B cell (primary cell): ENCODE results near the gene PANK2. TPM values are rescaled to one million over a fixed set of nuclear protein-coding genes. Genes with fewer than 3 reads are reported as not detected.
"Not testable (repeated sequence)": the region's sequence is repeated elsewhere in the genome, so short reads cannot be mapped to it uniquely, and the experiment has no call there.

Experiments
- ATAC-seq: fragments of 200-7000 bp; cut with Tn5 transposase; one replicate; pipeline ENCODE4 v1.10.0; 2021; ENCODE audit warnings: low read depth, mild to moderate bottlenecking, moderate number of reproducible peaks, moderate library complexity
- CTCF ChIA-PET: fragments of 350-600 bp; sonication (Branson Sonifier 250); formaldehyde crosslinking; loops from one replicate; lab custom pipeline; 2021; ENCODE audit warnings: antibody characterized with exemption, inconsistent platforms; lab: Charles Lee
- POLR2A ChIA-PET: fragments of 350-600 bp; sonication (Branson Sonifier 250); formaldehyde crosslinking; loops from one replicate; lab custom pipeline; 2021; ENCODE audit warnings: antibody characterized with exemption; lab: Charles Lee
- DNase-seq: peaks from one replicate; pipeline ENCODE4 v3.0.0; 2013
- H2AFZ ChIP-seq: 2 replicates; pipeline ENCODE4 v1.6.1; 2012; ENCODE audit warnings: mild to moderate bottlenecking, low read depth, low read length; ENCODE audit not compliant: insufficient read depth, poor library complexity, severe bottlenecking
- H3K27ac ChIP-seq, 2 donors: 1 replicate in 1 of 2; 2 replicates in 1 of 2; pipeline ENCODE4 v1.5.1; 2012 to 2013; ENCODE audit warnings: low read length in 2 of 2, mild to moderate bottlenecking in 2 of 2, moderate library complexity in 1 of 2
- H3K27me3 ChIP-seq, 4 experiments: fragments of 200-600 bp in 1 of 4; sonication (generic) in 1 of 4; replicated peaks in 1 of 4; 1 replicate in 2 of 4; 2 replicates in 2 of 4; pipeline versions ENCODE4 v1.6.1 to v1.7.0; 2013 to 2016; ENCODE audit warnings: low read length in 3 of 4, mild to moderate bottlenecking in 2 of 4, mixed read lengths in 1 of 4, moderate library complexity in 1 of 4; ENCODE audit not compliant: insufficient read depth in 4 of 4, control insufficient read depth in 3 of 4; ENCODE audit errors: control extremely low read depth in 1 of 4
- H3K36me3 ChIP-seq, 2 experiments: replicated peaks in 1 of 2; 1 replicate in 1 of 2; 2 replicates in 1 of 2; pipeline versions ENCODE4 v1.6.1 to v1.7.1; 2013; ENCODE audit warnings: low read length in 1 of 2; ENCODE audit not compliant: insufficient read depth in 2 of 2, control insufficient read depth in 1 of 2; ENCODE audit errors: control extremely low read depth in 1 of 2, extremely low read depth in 1 of 2
- H3K4me1 ChIP-seq, 2 donors: fragments of 200-600 bp in 1 of 2; sonication (generic) in 1 of 2; 1 replicate in 1 of 2; 2 replicates in 1 of 2; pipeline versions ENCODE4 v1.5.1 to v1.6.1; 2013 to 2017; ENCODE audit warnings: low read length in 2 of 2; ENCODE audit not compliant: control insufficient read depth in 2 of 2, insufficient read depth in 2 of 2
- H3K4me2 ChIP-seq: replicated peaks from 2 replicates; pipeline ENCODE3; 2012; ENCODE audit warnings: mild to moderate bottlenecking, low read depth, low read length; ENCODE audit not compliant: poor library complexity, severe bottlenecking
- H3K4me3 ChIP-seq, 5 experiments: fragments of 200-600 bp in 1 of 5; sonication (generic) in 1 of 5; 1 replicate in 3 of 5; 2 replicates in 2 of 5; pipeline versions ENCODE4 v1.5.1 to v1.7.0; 2011 to 2016; ENCODE audit warnings: low read length in 4 of 5, mild to moderate bottlenecking in 4 of 5, low read depth in 2 of 5, control low read depth in 1 of 5, moderate library complexity in 1 of 5; ENCODE audit not compliant: insufficient read depth in 1 of 5; ENCODE audit errors: control extremely low read depth in 1 of 5, extremely low read depth in 1 of 5
- H3K79me2 ChIP-seq: fragments of 200-600 bp; sonication (generic); one replicate; pipeline ENCODE4 v1.6.0; 2016; ENCODE audit warnings: low read length; ENCODE audit not compliant: control insufficient read depth, insufficient read depth
- H3K9ac ChIP-seq: fragments of 200-600 bp; sonication (generic); 2 replicates; pipeline ENCODE4 v1.6.1; 2017; ENCODE audit warnings: mild to moderate bottlenecking, low read length, moderate library complexity
- H3K9me3 ChIP-seq, 3 donors: one replicate each; pipeline versions ENCODE4 v1.6.1 to v1.7.1; 2013; ENCODE audit warnings: low read length in 2 of 3; ENCODE audit not compliant: control insufficient read depth in 2 of 3, insufficient read depth in 1 of 3; ENCODE audit errors: control extremely low read depth in 1 of 3
- H4K20me1 ChIP-seq: 2 replicates; pipeline ENCODE4 v1.6.0; 2012; ENCODE audit warnings: mild to moderate bottlenecking, low read length; ENCODE audit not compliant: insufficient read depth, control insufficient read depth, poor library complexity, severe bottlenecking
- H3K27ac Mint-ChIP-seq: one replicate; pipeline ENCODE4 v1.8.0; 2021; ENCODE audit warnings: mixed read lengths
- H3K27me3 Mint-ChIP-seq: one replicate; pipeline ENCODE4 v1.8.0; 2021; ENCODE audit warnings: mixed read lengths
- H3K4me1 Mint-ChIP-seq: one replicate; pipeline ENCODE4 v1.8.0; 2021; ENCODE audit warnings: mixed read lengths
- H3K4me3 Mint-ChIP-seq: one replicate; pipeline ENCODE4 v1.8.0; 2021; ENCODE audit warnings: mixed read lengths
- H3K9me3 Mint-ChIP-seq: one replicate; pipeline ENCODE4 v1.8.0; 2022; ENCODE audit warnings: mixed read lengths; ENCODE audit not compliant: insufficient read depth
- CTCF ChIP-seq: fragments of 200-600 bp; IDR thresholded peaks from one replicate; pipeline ENCODE4 v1.8.0; 2022; ENCODE audit warnings: antibody characterized with exemption, mild to moderate bottlenecking
- EZH2 ChIP-seq: IDR thresholded peaks from 2 replicates; pipeline ENCODE4 v1.6.1; 2012; ENCODE audit warnings: borderline replicate concordance, low read depth, mild to moderate bottlenecking, moderate library complexity, low read length; ENCODE audit not compliant: insufficient read depth, poor library complexity, severe bottlenecking
- WGBS: methylation state at CpG from one replicate; pipeline ENCODE4 v1.1.5; 2013; ENCODE audit warnings: missing lambda C conversion rate; ENCODE audit not compliant: insufficient coverage; 5-methylcytosine and 5-hydroxymethylcytosine counted together
- intact Hi-C: fragments of 100-400 bp; cut with micrococcal nuclease; formaldehyde crosslinking; loops from one replicate; pipeline ENCODE4 v1.10.0; 2022
- polyA plus RNA-seq: library from polyadenylated mRNA; depleted of rRNA; stranded (reverse); fragments of >200 nt; gene quantifications from 2 replicates; pipeline ENCODE4 v1.2.3, GENCODE V29; 2012
- total RNA-seq, 2 donors: library from RNA; stranded (reverse); fragments of 120-200 nt in 1 of 2; gene quantifications; 1 replicate in 1 of 2; 2 replicates in 1 of 2; pipeline versions ENCODE4 v1.2.3 to v1.2.4, GENCODE V29; 2013 to 2022

PANK2 gene
- total and polyA plus RNA-seq, 2 donors (not counting 1 experiment from before 2014, with no cell fraction given), result 20.5 to 63.3 TPM

- H3K79me2 ChIP-seq, result no peaks in the 10 kb centered on the region
- H3K27ac ChIP-seq, result no peak overlapping the region
- no peak overlapping the region for H3K9ac ChIP-seq
- peaks cover 0 to 6% (median 2%) of the 10 kb centered on the region in 3 donors for H3K9me3 ChIP-seq
- no peak for ATAC-seq
- H3K4me1 ChIP-seq, result no peaks in the 10 kb centered on the region
- H3K9me3 Mint-ChIP-seq, result no peaks in the 10 kb centered on the region
- DNase-seq, result no peak
- H3K27me3 Mint-ChIP-seq, result no peaks in the 10 kb centered on the region
- H4K20me1 ChIP-seq, result no peaks in the 10 kb centered on the region
- CTCF ChIA-PET, result no interaction called here
- H3K27me3 ChIP-seq, result no peaks in the 10 kb centered on the region
- H3K36me3 ChIP-seq, result peaks cover 0 to 7% of the 10 kb centered on the region in 2 experiments
- POLR2A ChIA-PET, result no interaction called here
- no peak overlapping the region for H3K4me2 ChIP-seq
- peaks cover 3% of the 10 kb centered on the region for H3K4me1 Mint-ChIP-seq
- H3K4me3 ChIP-seq, result no peak overlapping the region
- intact Hi-C loops, result no loop called here
- no peak overlapping the region for H3K4me3 Mint-ChIP-seq
- no peak overlapping the region for H2AFZ ChIP-seq
- H3K27ac Mint-ChIP-seq, result no peak overlapping the region
- TF ChIP-seq EZH2 (no peak), CTCF (no peak)
- WGBS, result no CpG with 5 or more reads among the region's 3 CpGs
Observed at GRCh38 chr20:3937618-3938017, 48.4 kb downstream of the PANK2 start.

- no peaks in the 10 kb centered on the region for H3K27me3 ChIP-seq
- ChIA-PET POLR2A (no interaction called here), CTCF (no interaction called here)
- Mint-ChIP-seq H3K9me3 (no peaks in the 10 kb centered on the region), H3K4me1 (no peaks in the 10 kb centered on the region), H3K27ac (no peak overlapping the region), H3K4me3 (no peak overlapping the region), H3K27me3 (no peaks in the 10 kb centered on the region)
- no peaks in the 10 kb centered on the region for H4K20me1 ChIP-seq
- peaks cover 0 to 6% (median 2%) of the 10 kb centered on the region in 3 donors for H3K9me3 ChIP-seq
- TF ChIP-seq EZH2 (no peak), CTCF (no peak)
- H2AFZ ChIP-seq, result no peak overlapping the region
- H3K36me3 ChIP-seq, result no peaks in the 10 kb centered on the region
- no peaks in the 10 kb centered on the region for H3K4me1 ChIP-seq
- H3K27ac ChIP-seq, result no peak overlapping the region
- no peak for DNase-seq
- intact Hi-C loops, result no loop called here
- no peak overlapping the region for H3K9ac ChIP-seq
- no peak overlapping the region for H3K4me3 ChIP-seq
- 97% methylated on average over 6 of the region's 6 CpGs for WGBS
- no peaks in the 10 kb centered on the region for H3K79me2 ChIP-seq
- ATAC-seq, result no peak
- no peak overlapping the region for H3K4me2 ChIP-seq
Observed at GRCh38 chr20:3940905-3941304, 51.7 kb downstream of the PANK2 start.

- H3K4me3 Mint-ChIP-seq, H3K27me3 Mint-ChIP-seq, H3K4me1 Mint-ChIP-seq, DNase-seq, intact Hi-C loops, H3K9me3 ChIP-seq, H3K4me3 ChIP-seq, CTCF ChIA-PET, H3K36me3 ChIP-seq, H2AFZ ChIP-seq, H3K4me2 ChIP-seq, ATAC-seq, H3K27ac Mint-ChIP-seq, H3K27ac ChIP-seq, H3K4me1 ChIP-seq, H3K9me3 Mint-ChIP-seq, H3K79me2 ChIP-seq, H3K9ac ChIP-seq, H3K27me3 ChIP-seq, H4K20me1 ChIP-seq: not testable (repeated sequence)
- POLR2A ChIA-PET, result interaction anchor here (0.7 kb wide), 1 partner anchor 36 kb away, joined by 5 read pairs; no protein-coding TSS in a partner anchor
- WGBS, result 95% methylated on average over 6 of the region's 7 CpGs
Observed at GRCh38 chr20:3946666-3947065, 57.5 kb downstream of the PANK2 start.
